HEK293 (cell line): ENCODE measurements around the gene PTGES3L.

Experiments
- CTCF ChIA-PET: fragments of 350-600 bp; formaldehyde crosslinking; extraction: SDS; loops from one replicate; lab custom pipeline; 2021; ENCODE audit warnings: antibody characterized with exemption; lab: Yijun Ruan, JAX
- POLR2A ChIA-PET: fragments of 300-600 bp; formaldehyde crosslinking; extraction: SDS; loops from one replicate; lab custom pipeline; 2020; ENCODE audit warnings: antibody characterized with exemption, inconsistent platforms; lab: Yijun Ruan, JAX
- H3K27ac ChIP-seq: fragments of 200-500 bp; sonication (Bioruptor generic); 2 replicates; pipeline ENCODE4 v1.5.1; 2014; ENCODE audit warnings: low read depth, low read length, control low read depth, inconsistent platforms; ENCODE audit errors: extremely low read depth
- H3K36me3 ChIP-seq, 2 experiments: fragments of 200-500 bp in 1 of 2; sonication (Bioruptor generic) in 1 of 2; 1 replicate in 1 of 2; 2 replicates in 1 of 2; pipeline ENCODE4 v1.5.1; 2014 to 2017; ENCODE audit warnings: inconsistent platforms in 2 of 2, low read length in 2 of 2; ENCODE audit not compliant: control insufficient read depth in 2 of 2, insufficient read depth in 1 of 2
- H3K4me1 ChIP-seq: fragments of 200-500 bp; sonication (Bioruptor generic); 2 replicates; pipeline ENCODE4 v1.5.1; 2014; ENCODE audit warnings: mild to moderate bottlenecking, low read length, inconsistent platforms; ENCODE audit not compliant: control insufficient read depth, insufficient read depth
- H3K4me3 ChIP-seq: 2 replicates; pipeline ENCODE4 v1.5.1; 2011; ENCODE audit warnings: low read depth, mild to moderate bottlenecking, control low read depth, low read length, moderate library complexity
- H3K9me3 ChIP-seq: fragments of 200-500 bp; sonication (Bioruptor generic); 2 replicates; pipeline ENCODE4 v1.5.1; 2014; ENCODE audit warnings: low read depth, low read length, inconsistent platforms; ENCODE audit not compliant: control insufficient read depth, insufficient read depth
- BCL11A ChIP-seq: fragments of 450-650 bp; formaldehyde crosslinking; IDR thresholded peaks from 2 replicates; pipeline ENCODE4 v1.5.1; 2016; ENCODE audit warnings: low read depth, missing biosample characterization, missing genetic modification characterization
- FEZF1 ChIP-seq: fragments of 450-650 bp; formaldehyde crosslinking; IDR thresholded peaks from 2 replicates; pipeline ENCODE4 v1.5.1; 2016; ENCODE audit warnings: missing biosample characterization, missing genetic modification characterization
- HOXD13 ChIP-seq: sonication (generic); formaldehyde crosslinking; IDR thresholded peaks from 2 replicates; pipeline ENCODE4 v1.8.0; 2022; ENCODE audit warnings: missing genetic modification reagents, borderline replicate concordance
- SP2 ChIP-seq: fragments of 450-650 bp; formaldehyde crosslinking; IDR thresholded peaks from 2 replicates; pipeline ENCODE4 v1.5.1; 2016; ENCODE audit warnings: missing biosample characterization, missing genetic modification characterization
- YY2 ChIP-seq: fragments of 450-650 bp; formaldehyde crosslinking; IDR thresholded peaks from 2 replicates; pipeline ENCODE4 v1.5.1; 2016; ENCODE audit warnings: missing biosample characterization, missing genetic modification characterization
- ZBTB7A ChIP-seq: fragments of 450-650 bp; formaldehyde crosslinking; IDR thresholded peaks from 2 replicates; pipeline ENCODE4 v1.5.1; 2016; ENCODE audit warnings: low read depth, missing biosample characterization, missing genetic modification characterization
- ZNF2 ChIP-seq: fragments of 450-650 bp; formaldehyde crosslinking; IDR thresholded peaks from 2 replicates; pipeline ENCODE4 v1.5.1; 2016; ENCODE audit warnings: missing biosample characterization, missing genetic modification characterization
- ZNF23 ChIP-seq: fragments of 450-650 bp; formaldehyde crosslinking; IDR thresholded peaks from 2 replicates; pipeline ENCODE4 v1.5.1; 2016; ENCODE audit warnings: missing biosample characterization, missing genetic modification characterization, borderline replicate concordance
- ZNF324 ChIP-seq: fragments of 450-650 bp; formaldehyde crosslinking; IDR thresholded peaks from 2 replicates; pipeline ENCODE4 v1.5.1; 2016; ENCODE audit warnings: missing biosample characterization, missing genetic modification characterization
- ZNF341 ChIP-seq: fragments of 450-650 bp; formaldehyde crosslinking; IDR thresholded peaks from 2 replicates; pipeline ENCODE4; 2016; ENCODE audit warnings: low read depth, missing biosample characterization, missing genetic modification characterization
- ZNF473 ChIP-seq: fragments of 450-650 bp; formaldehyde crosslinking; IDR thresholded peaks from 2 replicates; pipeline ENCODE4 v1.5.1; 2017; ENCODE audit warnings: missing biosample characterization, missing genetic modification characterization
- ZNF549 ChIP-seq: fragments of 450-650 bp; IDR thresholded peaks from 2 replicates; pipeline ENCODE4 v1.5.1; 2018; ENCODE audit warnings: missing biosample characterization, missing genetic modification characterization, mild to moderate bottlenecking, inconsistent platforms, moderate library complexity
- ZNF561 ChIP-seq: fragments of 450-650 bp; IDR thresholded peaks from 2 replicates; pipeline ENCODE4 v1.5.1; 2018; ENCODE audit warnings: missing biosample characterization, missing genetic modification characterization, borderline replicate concordance
- ZNF843 ChIP-seq: fragments of 450-650 bp; formaldehyde crosslinking; IDR thresholded peaks from 2 replicates; pipeline ENCODE4 v1.5.1; 2016; ENCODE audit warnings: missing biosample characterization, missing genetic modification characterization
- TF ChIP-seq, protein P1 (sequence below): fragments of 450-650 bp; formaldehyde crosslinking; IDR thresholded peaks from 2 replicates; pipeline ENCODE4 v1.5.1; 2016; ENCODE audit warnings: missing biosample characterization, missing genetic modification characterization
- TF ChIP-seq, protein P2 (sequence below): fragments of 450-650 bp; formaldehyde crosslinking; IDR thresholded peaks from 2 replicates; pipeline ENCODE4 v1.5.1; 2016; ENCODE audit warnings: missing biosample characterization, missing genetic modification characterization
- TF ChIP-seq, protein P3 (sequence below): fragments of 450-650 bp; formaldehyde crosslinking; IDR thresholded peaks from 2 replicates; pipeline ENCODE4 v1.5.1; 2016; ENCODE audit warnings: missing biosample characterization, missing genetic modification characterization, low read depth
- TF ChIP-seq, protein P4 (sequence below): fragments of 450-650 bp; formaldehyde crosslinking; IDR thresholded peaks from 2 replicates; pipeline ENCODE4 v1.5.1; 2017; ENCODE audit warnings: missing biosample characterization, missing genetic modification characterization
- TF ChIP-seq, protein P5 (sequence below): fragments of 450-650 bp; formaldehyde crosslinking; IDR thresholded peaks from 2 replicates; pipeline ENCODE4 v1.5.1; 2017; ENCODE audit warnings: missing biosample characterization, missing genetic modification characterization
- TF ChIP-seq, protein P6 (sequence below): fragments of 450-650 bp; formaldehyde crosslinking; IDR thresholded peaks from 2 replicates; pipeline ENCODE4 v1.5.1; 2016; ENCODE audit warnings: missing biosample characterization, missing genetic modification characterization

Gene PTGES3L

DNA sequence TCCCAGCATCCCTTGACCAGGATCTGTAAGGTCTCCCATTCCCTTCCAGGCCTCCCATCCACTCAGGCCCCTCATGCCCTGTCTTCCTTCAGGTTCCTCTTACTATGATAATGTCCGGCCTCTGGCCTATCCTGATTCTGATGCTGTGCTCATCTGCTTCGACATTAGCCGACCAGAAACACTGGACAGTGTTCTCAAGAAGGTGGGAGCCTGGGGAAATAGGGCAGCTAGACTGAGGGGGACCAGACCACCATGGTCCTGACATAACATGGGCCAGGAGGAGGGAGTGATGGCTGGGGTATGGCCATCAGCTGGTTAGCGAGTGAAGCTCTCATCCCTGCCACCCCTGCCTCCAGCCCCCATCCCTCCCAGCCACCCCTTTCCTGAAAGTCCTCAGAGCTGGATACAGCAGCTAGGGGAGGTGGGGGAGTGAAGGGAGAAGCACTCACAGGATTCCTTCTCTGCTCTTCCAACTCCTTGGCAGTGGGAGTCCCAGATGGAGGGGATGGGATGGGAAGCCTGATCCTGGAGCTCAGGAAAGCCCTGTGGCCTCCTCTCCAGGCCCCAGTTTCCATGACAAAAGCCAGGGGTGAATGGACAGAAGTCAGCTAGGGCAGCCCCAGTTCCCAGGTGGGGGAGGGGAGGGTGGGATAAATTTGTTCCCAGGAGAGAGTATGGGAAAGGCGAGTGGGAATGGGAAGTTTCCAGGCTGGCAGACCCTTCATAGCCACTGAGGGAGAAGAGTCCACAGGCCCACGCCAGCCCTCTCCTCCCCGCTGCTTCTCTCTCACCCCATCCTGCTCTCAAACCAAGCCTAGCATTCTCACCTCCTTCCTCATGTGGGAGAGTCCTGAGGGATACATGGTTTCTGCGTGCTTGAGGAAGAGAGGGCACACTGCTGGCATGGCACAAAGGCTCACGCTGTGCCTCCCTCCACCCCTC, 47.5 kb upstream of the PTGES3L start:
- H3K9me3 ChIP-seq: no peaks in the 10 kb centered on the region
- H3K27ac ChIP-seq: no peak overlapping the region
- CTCF ChIA-PET: no interaction called here
- H3K4me1 ChIP-seq: no peaks in the 10 kb centered on the region; the same call in 1 of the 2 replicates
- no peak overlapping the region for H3K4me3 ChIP-seq
- peaks cover 0 to 14% of the 10 kb centered on the region in 2 experiments; a peak in 1 of 3 replicates for H3K36me3 ChIP-seq
- TF ChIP-seq, protein P1, sequence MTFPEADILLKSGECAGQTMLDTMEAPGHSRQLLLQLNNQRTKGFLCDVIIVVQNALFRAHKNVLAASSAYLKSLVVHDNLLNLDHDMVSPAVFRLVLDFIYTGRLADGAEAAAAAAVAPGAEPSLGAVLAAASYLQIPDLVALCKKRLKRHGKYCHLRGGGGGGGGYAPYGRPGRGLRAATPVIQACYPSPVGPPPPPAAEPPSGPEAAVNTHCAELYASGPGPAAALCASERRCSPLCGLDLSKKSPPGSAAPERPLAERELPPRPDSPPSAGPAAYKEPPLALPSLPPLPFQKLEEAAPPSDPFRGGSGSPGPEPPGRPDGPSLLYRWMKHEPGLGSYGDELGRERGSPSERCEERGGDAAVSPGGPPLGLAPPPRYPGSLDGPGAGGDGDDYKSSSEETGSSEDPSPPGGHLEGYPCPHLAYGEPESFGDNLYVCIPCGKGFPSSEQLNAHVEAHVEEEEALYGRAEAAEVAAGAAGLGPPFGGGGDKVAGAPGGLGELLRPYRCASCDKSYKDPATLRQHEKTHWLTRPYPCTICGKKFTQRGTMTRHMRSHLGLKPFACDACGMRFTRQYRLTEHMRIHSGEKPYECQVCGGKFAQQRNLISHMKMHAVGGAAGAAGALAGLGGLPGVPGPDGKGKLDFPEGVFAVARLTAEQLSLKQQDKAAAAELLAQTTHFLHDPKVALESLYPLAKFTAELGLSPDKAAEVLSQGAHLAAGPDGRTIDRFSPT (tag by site-specific recombination): no peak
- TF ChIP-seq, protein P2, sequence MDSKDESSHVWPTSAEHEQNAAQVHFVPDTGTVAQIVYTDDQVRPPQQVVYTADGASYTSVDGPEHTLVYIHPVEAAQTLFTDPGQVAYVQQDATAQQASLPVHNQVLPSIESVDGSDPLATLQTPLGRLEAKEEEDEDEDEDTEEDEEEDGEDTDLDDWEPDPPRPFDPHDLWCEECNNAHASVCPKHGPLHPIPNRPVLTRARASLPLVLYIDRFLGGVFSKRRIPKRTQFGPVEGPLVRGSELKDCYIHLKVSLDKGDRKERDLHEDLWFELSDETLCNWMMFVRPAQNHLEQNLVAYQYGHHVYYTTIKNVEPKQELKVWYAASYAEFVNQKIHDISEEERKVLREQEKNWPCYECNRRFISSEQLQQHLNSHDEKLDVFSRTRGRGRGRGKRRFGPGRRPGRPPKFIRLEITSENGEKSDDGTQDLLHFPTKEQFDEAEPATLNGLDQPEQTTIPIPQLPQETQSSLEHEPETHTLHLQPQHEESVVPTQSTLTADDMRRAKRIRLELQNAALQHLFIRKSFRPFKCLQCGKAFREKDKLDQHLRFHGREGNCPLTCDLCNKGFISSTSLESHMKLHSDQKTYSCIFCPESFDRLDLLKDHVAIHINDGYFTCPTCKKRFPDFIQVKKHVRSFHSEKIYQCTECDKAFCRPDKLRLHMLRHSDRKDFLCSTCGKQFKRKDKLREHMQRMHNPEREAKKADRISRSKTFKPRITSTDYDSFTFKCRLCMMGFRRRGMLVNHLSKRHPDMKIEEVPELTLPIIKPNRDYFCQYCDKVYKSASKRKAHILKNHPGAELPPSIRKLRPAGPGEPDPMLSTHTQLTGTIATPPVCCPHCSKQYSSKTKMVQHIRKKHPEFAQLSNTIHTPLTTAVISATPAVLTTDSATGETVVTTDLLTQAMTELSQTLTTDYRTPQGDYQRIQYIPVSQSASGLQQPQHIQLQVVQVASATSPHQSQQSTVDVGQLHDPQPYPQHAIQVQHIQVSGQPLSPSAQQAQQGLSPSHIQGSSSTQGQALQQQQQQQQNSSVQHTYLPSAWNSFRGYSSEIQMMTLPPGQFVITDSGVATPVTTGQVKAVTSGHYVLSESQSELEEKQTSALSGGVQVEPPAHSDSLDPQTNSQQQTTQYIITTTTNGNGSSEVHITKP: peak; percentile 61
- peak; percentile 12; the same call in 1 of the 2 replicates for TF ChIP-seq ZNF341 (tag by site-specific recombination)
- TF ChIP-seq BCL11A: no peak
- TF ChIP-seq SP2 (tag by site-specific recombination): no peak
- TF ChIP-seq YY2 (tag by site-specific recombination): no peak
- TF ChIP-seq ZNF473 (tag by site-specific recombination): no peak
- TF ChIP-seq ZBTB7A (tag by site-specific recombination): no peak
- POLR2A ChIA-PET: interaction anchor here (0.6 kb wide), 3 partner anchors 14 to 289 kb away, joined by 3 to 4 read pairs (median 3); no protein-coding TSS in a partner anchor

DNA sequence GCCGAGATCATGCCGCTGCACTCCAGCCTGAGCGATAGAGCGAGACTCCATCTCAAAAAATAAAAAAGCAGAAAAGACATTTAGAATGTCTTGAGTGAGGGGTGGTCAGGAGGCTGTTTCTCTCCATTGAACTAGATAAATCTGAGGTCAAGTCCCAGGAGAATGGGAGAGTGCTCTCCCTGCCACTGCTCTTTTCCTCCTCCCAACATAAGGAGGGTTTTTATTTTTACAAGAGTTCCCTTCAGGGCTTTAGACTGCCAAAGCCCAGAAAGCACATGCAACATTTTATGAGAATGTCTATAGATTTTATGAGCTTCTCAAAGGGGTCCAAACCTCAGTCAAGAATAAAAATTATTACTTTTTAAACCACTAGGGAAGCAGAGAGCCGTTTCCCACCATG, 46.7 kb upstream of the PTGES3L start:
- Histone ChIP-seq H3K4me1 (no peaks in the 10 kb centered on the region; the same call in 1 of the 2 replicates), H3K27ac (no peak overlapping the region), H3K36me3 (peaks cover 0 to 14% of the 10 kb centered on the region in 2 experiments; a peak in 1 of 3 replicates), H3K9me3 (no peaks in the 10 kb centered on the region), H3K4me3 (no peak overlapping the region)
- POLR2A ChIA-PET: no interaction called here
- CTCF ChIA-PET: no interaction called here
- TF ChIP-seq ZNF23: no peak
- TF ChIP-seq ZNF843: no peak
- TF ChIP-seq ZNF561: peak; percentile 53; the same call in 1 of the 2 replicates
- TF ChIP-seq ZNF549 (tag by site-specific recombination): no peak
- TF ChIP-seq, protein P3, sequence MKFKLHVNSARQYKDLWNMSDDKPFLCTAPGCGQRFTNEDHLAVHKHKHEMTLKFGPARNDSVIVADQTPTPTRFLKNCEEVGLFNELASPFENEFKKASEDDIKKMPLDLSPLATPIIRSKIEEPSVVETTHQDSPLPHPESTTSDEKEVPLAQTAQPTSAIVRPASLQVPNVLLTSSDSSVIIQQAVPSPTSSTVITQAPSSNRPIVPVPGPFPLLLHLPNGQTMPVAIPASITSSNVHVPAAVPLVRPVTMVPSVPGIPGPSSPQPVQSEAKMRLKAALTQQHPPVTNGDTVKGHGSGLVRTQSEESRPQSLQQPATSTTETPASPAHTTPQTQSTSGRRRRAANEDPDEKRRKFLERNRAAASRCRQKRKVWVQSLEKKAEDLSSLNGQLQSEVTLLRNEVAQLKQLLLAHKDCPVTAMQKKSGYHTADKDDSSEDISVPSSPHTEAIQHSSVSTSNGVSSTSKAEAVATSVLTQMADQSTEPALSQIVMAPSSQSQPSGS (tag by site-specific recombination): no peak
- TF ChIP-seq ZNF324 (tag by site-specific recombination): no peak
- TF ChIP-seq, protein P4, sequence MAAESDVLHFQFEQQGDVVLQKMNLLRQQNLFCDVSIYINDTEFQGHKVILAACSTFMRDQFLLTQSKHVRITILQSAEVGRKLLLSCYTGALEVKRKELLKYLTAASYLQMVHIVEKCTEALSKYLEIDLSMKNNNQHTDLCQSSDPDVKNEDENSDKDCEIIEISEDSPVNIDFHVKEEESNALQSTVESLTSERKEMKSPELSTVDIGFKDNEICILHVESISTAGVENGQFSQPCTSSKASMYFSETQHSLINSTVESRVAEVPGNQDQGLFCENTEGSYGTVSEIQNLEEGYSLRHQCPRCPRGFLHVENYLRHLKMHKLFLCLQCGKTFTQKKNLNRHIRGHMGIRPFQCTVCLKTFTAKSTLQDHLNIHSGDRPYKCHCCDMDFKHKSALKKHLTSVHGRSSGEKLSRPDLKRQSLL (tag by site-specific recombination): 0 out of 2 replicates have a peak, but pooled peaks have one; percentile 62
- TF ChIP-seq, protein P5, sequence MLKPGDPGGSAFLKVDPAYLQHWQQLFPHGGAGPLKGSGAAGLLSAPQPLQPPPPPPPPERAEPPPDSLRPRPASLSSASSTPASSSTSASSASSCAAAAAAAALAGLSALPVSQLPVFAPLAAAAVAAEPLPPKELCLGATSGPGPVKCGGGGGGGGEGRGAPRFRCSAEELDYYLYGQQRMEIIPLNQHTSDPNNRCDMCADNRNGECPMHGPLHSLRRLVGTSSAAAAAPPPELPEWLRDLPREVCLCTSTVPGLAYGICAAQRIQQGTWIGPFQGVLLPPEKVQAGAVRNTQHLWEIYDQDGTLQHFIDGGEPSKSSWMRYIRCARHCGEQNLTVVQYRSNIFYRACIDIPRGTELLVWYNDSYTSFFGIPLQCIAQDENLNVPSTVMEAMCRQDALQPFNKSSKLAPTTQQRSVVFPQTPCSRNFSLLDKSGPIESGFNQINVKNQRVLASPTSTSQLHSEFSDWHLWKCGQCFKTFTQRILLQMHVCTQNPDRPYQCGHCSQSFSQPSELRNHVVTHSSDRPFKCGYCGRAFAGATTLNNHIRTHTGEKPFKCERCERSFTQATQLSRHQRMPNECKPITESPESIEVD (tag by site-specific recombination): 0 out of 2 replicates have a peak, but pooled peaks have one; percentile 32
- TF ChIP-seq ZNF2 (tag by site-specific recombination): no peak
- TF ChIP-seq FEZF1 (tag by site-specific recombination): peak; percentile 80
- TF ChIP-seq, protein P6, sequence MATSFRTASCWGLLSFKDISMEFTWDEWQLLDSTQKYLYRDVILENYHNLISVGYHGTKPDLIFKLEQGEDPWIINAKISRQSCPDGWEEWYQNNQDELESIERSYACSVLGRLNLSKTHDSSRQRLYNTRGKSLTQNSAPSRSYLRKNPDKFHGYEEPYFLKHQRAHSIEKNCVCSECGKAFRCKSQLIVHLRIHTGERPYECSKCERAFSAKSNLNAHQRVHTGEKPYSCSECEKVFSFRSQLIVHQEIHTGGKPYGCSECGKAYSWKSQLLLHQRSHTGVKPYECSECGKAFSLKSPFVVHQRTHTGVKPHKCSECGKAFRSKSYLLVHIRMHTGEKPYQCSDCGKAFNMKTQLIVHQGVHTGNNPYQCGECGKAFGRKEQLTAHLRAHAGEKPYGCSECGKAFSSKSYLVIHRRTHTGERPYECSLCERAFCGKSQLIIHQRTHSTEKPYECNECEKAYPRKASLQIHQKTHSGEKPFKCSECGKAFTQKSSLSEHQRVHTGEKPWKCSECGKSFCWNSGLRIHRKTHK: no peak
- no peak for TF ChIP-seq HOXD13 (CRISPR knock-in tag)
